Stimulated activated CD8-positive, alpha-beta memory T cell treated with anti-CD3 and anti-CD28 coated beads, Interleukin-12 subunit alpha, Interleukin-12 subunit beta, amount 100 ng/mL, for 24 hours (primary cell): ENCODE data around the gene MITF.

ENCODE experiments used
- DNase-seq: peaks from one replicate; pipeline ENCODE4 v3.0.0-alpha.2; 2020; ENCODE audit errors: extremely low read depth

The MITF gene

DNA sequence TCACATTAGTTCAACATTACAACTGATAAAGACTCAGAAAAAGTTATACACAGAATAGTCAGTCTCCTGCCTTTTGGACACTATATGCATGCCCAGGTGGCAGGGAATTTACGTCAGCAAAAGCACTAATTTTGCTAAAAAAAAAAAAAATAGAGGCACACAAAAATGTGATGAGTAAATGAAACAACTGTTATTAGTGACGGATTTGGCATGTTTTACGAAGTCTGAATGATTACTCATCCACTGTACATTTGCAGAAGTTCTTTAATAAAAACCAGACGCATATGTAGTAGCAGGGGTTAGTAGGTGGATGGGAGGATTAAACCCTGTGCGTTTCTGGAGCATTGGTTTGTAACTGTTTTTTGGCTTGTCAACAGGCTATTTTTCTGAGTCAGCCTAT, 99.0 kb downstream of the MITF start:
- no peak for DNase-seq

DNA sequence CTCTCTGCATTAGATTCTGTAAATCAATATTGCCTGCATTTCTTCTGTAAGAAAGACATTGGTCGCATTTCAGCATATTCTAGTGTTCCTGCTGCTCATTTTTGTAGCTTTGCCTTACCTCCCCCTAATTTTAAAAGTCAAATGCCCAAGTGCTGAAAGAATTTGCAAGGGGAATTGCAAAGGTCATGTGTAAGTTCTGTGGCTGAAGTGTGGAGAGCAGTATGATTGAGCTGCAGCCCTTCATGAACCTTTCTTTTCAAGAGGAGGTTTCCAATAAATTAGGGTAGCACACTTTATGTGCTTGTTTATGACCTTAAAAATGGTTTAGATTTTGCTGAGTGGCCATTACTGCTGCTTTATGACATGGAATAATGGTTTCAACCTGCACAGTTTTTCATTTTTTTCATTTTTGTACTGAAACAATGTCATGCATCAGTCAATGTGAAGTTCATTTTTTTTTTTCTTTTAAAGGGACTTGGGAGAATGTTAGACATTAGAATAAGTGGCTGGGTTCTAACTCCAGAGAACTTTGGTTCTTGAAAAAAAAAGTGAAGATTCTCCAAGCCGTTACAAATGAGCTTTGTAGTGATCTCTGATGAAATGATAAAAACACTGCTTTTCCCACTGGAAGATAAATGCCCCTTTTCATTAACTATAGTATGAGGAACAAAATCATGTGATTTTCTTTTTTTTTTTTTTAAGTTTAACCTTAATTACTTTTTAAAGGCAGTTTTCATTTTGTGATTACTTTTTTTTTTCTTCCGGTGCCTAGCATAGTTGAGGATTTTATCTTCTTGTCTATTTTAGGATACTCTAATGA, 99.6 kb downstream of the MITF start:
- no peak for DNase-seq

DNA sequence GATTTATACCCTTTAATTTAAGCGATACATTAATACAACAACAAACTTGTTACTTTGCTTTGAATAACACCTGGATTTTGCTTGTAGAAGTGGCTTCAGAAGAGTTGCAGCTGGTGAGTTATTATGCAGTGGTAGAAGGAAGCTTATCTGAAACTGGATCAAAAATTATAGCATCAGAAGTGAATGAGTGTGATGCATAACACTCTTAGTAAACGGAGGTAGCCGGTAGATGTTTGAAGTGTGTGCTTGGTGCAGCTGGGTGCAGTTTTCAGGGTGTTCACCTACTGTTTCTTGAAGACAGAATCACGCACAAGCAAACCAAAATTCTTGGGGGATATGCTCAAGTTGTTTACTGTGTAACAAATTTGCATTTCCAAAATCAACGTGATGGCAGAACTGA, 103.1 kb downstream of the MITF start:
- DNase-seq = no peak

DNA sequence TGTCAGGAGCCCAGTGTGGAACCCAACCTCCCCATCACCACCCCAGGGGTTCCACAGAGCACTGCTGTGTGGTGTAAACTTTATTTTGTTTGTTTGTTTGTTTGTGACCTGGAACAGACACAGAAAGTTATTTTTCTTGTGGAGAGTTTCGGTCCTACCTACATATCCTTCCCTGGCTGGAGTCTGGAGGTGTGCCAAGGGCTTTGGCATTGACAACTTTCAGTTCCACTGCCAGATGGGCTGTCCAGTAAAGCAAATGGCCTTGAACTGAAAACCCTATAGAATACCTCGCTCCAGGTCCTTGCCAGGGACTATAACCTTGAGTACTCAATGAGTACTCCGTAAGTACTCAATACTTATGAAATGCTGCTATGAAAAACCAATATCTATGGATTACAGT, 103.5 kb downstream of the MITF start:
- DNase-seq = no peak

DNA sequence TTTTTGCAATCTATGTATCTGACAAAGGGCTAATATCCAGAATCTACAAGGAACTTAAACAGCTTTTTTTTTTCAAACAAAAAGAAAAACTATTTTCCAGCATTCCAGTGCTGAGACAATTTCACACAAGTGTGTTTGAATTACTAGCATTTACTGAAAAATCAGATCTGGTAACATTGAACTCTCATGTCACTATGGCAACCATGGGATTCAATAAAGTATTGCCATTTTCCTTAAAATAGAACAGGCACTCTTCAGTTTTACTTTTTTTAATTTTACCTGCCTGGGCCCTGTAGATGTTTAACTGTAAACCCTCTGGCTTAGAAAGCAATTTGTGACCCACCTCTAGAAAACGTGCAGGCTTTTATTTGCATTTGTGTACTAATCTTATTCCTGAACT, 105.4 kb downstream of the MITF start:
- no peak for DNase-seq

DNA sequence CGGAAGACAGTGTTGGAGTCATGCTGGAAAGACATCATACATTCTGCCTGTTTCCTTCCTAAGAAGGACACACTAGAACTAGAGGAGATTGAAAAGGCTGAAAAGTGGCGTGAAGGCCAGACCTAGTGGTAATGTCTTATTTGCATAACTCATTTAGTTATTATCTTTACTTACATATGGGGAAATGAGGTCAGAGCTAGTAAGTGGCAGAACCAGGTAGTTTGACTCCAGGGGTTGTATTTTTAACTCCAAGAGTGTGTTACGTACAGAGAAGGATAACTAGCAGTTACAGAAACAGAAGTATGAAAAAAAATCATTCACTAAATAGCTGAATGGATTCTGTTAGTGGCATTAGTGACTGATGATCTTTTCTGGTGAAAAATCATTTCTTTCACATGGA, 108.0 kb downstream of the MITF start:
- DNase-seq = no peak

DNA sequence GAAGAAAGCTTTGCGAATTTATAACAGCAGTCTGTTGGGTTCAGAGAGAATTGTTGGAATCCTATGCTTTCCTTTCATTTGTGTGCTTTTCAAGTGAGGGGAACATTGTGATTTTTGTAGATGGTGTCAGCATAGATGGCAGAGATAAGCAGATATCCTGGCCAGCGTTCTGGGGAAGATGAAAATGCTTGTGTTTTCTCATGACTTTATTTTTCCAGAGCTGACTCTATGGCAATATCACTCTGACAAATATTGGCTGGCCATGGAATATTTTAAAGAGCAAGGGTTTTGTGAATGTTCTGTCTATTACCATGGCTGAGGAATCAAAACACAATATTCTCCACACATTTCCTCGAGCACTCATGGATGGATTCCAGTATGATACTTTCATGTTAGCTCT, 108.8 kb downstream of the MITF start:
- no peak for DNase-seq

DNA sequence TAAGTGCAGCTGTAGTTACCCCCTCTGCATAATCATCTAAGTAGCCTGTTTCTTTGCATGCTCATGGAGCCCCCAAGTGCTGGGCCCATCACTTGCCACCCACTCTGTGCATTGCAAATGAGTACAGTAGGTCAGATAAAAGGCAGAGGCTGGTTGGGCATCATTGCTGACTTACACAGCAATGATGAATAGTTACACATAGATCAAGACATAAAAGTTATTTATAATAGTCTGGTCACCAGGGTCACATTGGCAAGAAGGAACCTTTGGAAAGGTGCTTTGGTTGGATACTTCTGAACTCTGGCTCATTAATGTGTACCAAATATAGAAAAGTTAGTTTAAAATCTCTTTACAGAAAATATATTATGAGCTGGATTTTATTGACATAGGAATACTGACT, 111.6 kb downstream of the MITF start:
- DNase-seq = no peak

DNA sequence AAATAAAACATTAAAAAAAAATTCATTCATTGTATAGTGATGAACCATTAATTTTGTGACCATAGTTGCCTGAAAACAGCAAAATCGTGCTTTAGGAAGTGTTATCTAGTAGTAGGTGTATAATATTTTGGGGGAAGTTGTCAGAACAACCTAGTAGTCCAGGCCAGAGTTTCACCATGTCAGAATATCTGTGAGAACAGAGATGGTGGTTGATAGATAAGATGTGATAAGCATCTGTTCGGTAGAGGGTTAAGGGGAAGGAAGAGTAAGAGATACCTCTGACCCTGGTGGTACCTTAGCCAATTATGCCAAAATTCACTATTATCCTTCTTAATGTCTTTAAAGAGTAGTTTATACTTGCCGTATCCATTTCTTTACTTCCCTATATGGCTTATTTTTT, 113.8 kb downstream of the MITF start:
- DNase-seq = no peak

DNA sequence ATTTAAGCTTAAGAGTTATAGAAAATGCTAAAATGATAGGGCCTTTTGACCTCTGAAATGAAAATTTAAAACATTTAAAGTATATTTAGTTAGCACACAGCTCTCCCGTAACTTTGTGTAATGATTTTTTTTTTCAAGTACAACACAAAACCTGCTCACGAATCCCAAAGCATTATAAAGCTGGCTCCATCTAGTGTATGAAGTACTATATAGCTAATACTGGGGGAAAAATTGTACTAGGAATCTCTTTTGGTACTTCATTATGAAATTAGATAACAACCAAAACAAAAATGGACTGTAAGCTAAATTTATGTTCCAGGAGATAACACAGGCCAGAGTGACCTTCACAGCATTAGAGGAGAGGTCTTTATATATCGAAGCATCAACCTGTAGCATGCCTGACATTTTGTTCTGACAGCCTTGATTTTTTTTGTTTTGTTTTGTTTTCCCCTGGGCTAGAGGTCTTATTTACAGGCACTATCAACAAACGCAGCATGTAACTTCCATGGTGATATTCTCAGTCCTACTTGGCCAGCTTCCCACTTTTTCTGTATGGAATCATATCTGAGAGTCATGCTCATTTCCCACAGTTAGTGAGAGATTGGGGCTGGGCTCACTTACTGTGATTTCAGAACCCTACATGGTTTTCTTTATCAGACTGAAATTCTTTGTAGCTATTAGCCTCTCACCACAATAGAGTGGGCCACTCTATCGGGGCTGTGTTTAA, 116.3 kb downstream of the MITF start:
- DNase-seq = no peak

DNA sequence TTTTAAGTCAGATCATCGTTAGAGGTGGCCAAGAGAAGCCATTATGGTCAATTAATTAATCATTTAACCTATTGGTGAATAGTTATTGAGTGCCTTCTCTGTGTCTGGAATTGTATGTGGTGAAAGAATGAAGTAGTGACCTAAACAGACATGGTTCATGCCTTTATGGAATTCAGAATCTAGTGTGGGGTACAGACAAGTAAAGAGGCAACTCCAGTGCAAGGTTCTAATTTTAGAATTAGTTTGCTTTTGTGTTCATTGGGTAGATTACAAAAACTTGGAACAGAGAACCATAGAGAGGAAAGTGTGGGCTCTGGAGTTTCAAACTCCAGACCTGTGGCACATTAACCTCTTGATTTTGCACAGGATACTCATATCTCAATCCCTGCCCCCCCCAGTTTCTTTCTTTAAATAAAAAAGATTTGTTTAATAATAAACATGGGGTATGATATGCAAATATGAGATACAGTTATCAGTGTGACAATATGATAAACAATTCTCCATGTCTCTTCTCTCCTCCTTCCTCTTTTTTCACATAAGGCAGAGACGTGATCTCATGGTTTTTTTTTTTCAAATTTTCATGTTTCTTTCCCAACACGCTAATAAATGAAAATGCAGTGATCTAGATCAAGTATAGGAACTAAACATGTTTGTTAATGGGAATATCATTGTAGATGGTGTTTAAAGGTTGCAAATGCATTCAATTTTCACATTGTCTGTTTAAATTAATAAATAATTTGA, 117.9 kb downstream of the MITF start:
- DNase-seq = no peak

DNA sequence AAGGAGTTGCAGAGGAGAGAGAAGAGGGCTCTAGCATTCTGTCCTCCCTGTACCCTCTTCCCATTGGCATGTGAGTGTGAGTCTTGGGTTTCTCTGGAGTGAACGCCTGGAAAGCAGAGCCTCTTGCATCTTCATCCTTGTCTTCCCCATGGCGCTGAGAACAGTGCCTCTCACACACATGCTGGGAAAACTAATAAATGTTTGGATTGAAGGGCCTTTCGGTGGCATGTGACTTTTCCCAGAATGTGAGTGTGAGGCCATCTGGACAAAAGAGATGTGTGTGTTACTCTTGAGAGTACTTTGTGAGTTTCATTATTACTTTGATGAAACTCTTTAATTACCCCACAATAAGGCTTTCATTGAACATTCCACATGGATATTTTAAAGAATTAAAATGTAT, 122.3 kb downstream of the MITF start:
- no peak for DNase-seq

DNA sequence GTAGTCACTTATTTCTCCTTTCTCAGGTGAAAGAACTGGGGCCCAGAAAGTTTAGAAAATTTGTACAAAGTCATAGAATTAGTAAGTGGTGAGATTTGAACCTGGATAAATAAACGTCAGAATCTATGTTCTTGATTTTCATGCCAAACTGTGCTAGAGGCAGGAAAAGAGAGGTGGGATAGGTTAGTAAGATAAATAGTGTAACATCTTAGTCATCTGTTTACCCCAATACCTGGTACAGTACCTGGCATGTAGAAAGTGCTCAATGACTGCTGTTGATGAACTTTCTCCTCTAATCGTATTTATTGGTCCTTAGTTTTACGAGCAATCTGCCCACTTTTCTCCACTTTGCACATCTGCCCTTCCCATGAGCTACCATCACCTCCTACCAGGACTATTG, 124.9 kb downstream of the MITF start:
- DNase-seq = no peak

DNA sequence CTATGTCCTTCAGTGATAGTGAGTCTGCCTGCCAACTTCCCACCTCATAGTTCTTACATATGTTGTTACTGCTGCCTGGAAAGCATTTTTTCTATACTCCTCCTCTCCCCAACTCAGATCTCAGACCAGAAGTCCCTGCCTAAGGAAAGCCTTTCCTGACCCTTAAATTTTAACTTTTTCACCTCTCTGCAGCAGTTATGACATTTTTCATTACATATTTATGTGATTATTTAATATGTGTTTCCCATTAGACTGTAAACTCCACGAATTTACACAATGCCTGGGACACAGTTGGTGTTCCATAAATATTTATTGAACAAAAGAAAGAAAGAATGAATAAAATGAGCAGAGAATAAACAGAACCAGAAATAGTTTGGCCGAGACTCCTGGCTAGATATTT, 125.5 kb downstream of the MITF start:
- DNase-seq = no peak

DNA sequence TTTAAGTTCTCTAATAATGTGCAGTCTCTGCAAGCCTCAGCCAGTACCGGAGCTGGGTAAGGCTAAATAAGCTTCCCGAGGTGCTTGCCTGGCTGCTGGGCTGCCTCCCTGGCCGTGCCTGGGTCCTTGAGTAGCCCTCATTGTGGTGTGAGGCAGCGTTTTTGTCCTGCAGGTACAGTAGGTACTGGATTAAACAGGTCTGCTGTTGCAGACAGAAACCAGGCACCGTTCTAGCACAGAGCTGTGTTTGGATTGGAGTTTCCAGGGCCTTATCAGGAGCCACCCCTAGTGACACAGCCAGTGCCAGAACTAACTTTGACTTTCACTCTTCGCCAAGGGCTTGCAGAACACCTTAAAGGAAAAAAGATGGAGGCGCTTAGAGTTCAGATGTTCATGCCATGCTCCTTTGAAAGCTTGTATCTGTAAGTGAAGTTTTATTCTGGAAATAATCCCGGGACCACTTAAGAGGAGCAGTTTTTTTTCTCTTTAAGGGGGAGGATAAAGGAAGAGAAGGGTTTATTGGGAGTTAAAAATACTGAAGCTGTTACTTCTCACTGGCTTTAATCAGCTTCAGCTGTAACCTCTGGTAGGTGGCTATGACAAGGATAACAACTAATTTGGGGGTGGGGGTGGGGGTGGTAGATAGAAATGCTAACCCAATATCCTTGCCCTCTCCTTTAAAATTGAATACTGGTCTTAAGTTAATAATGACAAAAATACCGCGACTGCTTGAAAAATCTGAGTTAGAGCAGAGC, 126.8 kb downstream of the MITF start:
- no peak for DNase-seq

DNA sequence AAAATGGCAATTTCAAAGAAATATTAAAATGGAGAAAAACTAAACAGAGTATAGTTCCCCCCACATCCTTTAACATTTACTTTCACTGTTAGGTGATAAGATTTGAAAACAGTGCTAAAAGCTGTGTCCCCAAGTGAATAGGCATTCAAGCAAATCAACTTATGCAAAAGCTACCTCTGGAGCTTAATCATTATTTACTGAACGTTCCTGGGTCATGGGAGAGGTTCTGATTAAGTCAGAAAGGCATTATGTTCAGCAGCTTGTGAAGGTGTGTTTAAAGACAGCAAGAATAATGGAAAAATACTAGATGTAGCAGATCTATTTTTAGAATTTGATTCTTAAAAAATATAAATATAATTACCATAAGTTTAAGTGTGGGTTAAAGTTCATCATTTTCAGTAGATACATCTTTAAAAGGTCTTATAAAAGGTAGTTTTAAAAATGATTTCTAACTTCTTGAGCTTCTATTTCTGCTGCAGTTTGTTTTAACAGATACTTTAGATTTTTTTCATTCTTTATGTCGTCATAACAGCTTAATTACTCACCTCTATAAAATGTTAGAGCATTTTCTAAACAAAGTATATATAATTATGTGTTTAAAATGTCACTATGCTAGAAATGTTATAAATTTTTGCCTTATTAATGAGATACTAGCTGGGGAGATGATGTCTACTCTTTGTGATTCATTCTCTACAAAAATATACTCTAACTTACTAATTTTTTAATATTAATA, 127.9 kb downstream of the MITF start:
- no peak for DNase-seq

DNA sequence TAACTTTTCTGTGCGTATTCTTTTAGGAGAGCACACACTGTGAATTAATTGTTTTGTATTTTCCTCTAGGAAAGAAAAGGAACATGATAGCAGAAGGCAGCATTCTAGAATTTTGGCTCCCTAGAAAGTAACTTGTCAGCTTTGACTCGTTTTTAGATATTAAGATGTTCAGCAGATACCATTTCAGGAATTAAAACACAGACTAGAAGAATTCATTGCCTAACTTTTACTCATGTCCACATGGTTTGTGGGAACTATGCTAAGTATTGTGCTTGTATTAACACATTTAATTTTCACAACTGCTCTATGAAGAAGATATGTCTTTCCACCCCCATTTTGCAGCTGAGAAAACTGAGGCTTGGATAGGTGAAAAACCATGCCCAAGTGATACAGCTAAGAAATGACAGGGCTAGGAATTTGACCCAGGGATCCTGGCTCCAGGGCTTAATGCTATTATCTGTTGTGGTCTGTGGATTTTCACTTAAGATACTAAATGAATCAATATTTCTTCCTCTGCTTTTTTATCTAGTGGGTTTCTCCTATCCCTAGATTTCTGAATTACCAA, 128.8 kb downstream of the MITF start:
- DNase-seq = no peak

DNA sequence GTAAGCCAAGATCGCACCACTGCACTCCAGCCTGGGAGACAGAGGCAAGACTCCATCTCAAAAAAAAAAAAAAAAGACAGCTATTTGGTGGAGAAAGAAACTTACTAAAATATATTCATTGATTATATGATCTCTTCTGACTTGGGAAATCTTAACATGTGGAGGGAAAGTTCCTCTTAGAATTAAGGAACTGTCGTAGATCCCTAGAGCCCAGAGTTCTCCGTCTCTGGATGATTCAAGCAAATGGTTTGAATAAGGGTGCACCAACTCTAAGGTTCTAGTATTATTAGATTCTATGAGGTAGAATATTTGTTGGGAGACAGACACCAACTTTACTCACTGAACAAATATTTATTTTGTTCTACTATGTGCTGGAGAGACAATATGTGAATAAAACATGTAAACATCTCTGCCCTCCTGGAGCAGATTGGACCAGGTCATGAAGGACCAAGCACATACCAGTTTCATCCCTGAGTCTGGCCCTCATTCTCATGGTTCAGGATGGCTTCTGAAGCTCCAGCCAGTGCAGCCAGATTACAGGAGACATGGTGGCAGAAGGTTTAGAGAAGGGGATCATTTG, 129.7 kb downstream of the MITF start:
- DNase-seq = no peak

DNA sequence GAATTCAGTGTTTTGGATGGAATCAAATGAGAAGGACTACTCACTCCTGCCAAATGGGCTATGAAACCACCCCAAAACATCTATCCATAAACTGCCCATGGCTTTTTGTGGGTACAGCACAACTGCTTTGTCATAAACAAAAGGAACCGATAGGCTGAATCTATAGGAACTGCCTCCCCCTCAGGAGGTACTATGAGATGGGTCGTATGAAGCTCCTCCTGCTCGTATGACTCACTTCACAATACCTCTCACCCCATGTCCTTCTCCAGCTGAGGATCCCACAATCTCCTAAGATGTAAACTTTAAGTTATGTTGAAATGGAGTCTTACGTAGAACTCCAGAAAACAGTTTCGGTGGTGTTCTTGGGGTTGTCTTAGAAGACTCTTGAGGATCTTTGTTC, 130.4 kb downstream of the MITF start:
- no peak for DNase-seq

DNA sequence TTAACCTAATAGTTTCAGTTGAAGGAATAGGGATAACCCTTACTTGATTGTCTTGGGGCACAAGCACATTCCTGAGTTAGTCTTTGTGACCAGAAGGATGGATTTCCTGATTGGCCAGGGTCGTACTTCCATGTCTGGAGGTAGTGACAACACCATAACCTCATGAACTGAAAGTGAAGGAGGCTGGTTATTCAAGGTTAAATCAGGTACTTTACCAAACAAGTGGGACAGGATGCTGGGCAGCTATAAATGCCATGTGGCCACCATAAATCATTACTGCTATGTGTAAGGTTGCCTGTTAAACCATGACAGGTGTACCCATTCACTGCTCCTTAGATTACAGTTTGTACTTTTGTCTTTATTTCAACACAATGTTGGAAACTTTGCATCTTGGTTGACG, 132.0 kb downstream of the MITF start:
- no peak for DNase-seq

DNA sequence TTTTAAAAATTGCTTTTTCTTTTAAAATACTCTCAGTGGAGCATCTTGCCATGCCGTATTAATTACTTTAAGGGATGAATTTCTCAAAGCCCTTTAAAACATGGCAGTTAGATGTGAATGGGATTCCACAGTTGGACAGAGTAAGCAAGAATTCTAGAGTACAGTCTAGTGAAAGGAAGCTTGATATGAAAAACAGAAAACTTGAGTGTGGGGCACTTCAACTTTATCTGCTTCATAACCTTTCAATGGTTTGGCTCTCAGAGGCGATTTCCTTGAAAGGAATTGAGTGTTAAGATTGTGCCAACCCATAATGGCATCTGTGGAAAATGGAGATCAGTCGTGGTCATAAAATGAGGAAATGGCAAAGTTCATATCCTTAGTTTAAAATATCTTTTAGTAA, 132.6 kb downstream of the MITF start:
- DNase-seq = no peak
